ENCODE data around the gene EPS15. TPM values are rescaled to one million over a fixed set of nuclear protein-coding genes. Genes with fewer than 3 reads are reported as not detected.
"Not testable (repeated sequence)": the region's sequence is repeated elsewhere in the genome, so short reads cannot be mapped to it uniquely, and the experiment has no call there.

EPS15 gene
- total RNA-seq, 1 experiment from 2014 or later: 31.5 TPM

DNA sequence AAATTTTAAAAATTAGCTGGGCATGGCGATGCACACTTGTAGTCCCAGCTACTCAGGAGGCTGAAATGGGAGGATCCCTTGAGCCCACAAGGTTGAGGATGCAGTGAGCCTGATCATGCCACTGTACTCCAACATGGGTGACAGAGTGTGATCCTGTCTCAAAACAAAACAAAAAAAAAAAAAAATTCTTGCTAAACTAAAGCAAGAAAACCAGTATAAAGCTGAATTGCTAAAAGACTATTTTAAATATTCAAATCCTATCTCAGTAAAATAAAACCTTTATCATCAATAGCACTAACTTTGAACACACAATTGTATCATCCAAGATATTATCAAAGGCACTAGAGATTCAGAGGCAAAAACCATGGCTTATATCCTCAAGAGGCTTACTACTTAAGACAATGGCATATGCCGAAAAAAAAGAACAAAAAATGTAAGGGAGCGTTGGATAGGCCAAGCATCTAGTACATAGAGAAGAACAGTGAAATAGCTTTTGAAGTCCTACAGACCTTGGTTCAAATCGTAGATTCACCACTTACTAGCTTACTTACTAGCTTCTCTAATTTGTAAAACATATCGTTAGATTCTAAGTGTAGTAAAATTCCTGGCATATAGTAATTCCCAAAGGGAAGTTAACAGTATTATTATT, 3.6 kb downstream of the EPS15 start:
- no peak for DNase-seq (ENCODE audit: low spot score)

DNA sequence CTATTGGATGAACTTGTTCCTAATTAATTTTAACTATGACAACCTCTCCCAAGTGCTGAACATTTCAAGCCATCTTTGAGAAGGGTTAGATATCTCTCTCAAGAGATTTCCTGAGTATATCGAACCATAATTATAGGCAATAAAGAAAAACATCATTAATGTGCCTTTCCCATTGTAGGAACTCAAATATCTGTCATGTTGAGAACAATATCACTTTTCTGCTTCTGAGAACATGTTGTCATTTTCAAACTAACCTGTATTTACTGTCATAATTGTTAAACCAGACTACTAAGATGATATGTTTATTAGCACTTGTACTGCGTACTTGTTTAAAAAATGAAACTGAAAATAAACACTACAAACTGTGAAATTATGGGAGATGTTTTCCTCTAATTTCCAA, 4.3 kb downstream of the EPS15 start:
- no peak for DNase-seq (ENCODE audit: low spot score)

DNA sequence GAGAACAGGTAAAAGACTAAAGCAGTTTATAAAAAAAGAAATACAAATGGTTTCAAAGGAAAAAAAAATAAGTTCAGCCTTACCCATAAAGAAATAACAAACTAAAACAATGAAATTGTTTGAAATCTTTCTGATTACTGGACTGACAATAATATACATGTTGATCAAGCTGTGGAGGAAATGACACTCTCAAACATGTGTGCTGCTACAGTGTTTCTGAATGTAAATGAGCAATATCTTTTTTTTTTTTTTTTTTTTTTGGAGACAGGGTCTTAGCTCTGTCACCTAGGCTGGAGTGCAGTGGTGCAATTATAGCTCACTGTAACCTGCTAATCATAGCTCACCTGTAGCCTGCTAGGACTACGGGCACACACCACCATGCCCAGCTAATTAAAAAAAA, 6.5 kb downstream of the EPS15 start:
- DNase-seq (ENCODE audit: low spot score): no peak

DNA sequence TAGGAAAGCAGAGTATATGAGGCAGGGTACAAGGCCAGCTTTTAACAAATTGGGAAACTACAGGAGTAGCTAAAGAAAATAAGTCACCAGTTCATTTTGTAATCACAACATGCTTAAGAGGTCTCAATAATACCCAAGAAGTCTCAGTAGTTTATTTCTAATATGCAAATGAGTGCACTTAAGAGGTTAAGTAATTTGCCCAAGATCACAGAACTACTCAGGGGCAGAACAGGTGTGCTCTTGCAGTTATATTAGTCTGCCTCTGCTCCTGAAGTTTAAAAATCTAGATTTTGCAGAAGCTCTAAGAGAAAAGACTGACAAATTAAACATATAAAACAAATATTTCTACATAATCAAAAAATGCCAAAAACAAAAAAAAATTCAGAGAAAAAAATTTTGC, 6.9 kb downstream of the EPS15 start:
- DNase-seq (ENCODE audit: low spot score): no peak

DNA sequence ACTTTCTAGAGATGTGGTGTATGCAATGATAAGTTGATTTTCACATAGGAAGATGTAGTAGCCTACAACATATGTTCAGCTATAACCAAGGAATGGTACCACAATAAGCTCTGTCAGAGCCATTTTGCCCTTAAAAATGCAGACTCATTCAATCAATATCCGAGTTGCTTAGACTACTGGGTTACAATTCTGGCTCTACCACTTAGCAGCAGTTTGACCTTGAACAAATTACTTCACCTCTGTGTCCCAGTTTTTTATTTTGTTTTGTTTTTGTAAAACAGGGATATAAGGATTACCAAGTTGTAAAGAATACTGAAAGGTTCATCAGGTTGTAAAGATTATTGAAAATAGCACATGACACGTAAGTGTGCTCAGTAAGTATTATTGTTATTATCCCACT, 9.3 kb downstream of the EPS15 start:
- DNase-seq (ENCODE audit: low spot score): no peak

DNA sequence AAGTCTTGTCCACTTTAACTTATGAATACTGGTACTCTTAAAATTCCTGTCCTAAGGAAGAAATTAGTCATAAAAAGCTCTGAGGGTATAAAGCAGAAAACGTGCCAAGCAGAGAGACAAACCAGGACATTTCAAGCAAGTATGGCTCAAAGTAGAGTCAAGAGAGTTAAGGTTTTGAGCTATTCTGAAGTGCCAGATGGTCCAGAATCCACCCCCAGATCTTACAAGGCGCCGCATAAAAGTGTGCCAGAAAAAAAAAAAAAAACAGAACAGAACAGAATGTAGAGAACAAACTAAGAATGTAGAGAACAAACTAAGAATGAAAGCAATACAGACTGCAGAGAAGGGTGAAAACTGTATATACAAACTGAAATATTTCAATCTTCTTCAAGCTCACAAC, 12.5 kb downstream of the EPS15 start:
- no peak for DNase-seq (ENCODE audit: low spot score)

DNA sequence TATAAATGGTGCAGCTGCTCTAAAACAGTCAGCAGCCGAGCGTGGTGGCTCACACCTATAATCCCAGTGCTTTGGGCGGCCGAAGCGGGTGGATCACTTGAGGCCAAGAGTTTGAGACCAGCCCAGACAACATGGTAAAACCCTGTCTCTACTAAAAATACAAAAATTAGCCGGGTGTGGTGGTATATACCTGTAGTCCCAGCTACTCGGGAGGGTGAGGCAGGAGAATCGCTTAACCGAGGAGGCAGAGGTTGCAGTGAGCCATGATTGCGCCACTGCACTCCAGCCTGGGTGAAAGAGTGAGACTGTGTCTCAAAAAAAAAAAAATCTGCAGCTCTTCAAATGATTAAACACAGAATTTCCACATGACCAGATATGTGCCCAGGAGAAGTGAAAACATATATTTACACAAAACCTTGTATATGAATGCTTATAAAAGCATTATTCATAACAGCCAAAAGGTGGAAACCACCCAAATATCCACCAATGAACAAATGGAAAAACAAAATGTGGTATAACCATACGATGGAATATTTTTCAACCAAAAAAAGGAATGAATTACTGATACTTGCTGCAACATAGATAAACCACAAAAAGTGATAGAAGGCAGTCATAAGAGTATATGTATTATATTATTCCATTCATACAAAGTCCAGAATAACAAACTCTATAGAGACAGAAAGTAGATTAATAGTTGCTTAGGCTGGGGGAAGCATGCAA, 14.1 kb downstream of the EPS15 start:
- no peak for DNase-seq (ENCODE audit: low spot score)

DNA sequence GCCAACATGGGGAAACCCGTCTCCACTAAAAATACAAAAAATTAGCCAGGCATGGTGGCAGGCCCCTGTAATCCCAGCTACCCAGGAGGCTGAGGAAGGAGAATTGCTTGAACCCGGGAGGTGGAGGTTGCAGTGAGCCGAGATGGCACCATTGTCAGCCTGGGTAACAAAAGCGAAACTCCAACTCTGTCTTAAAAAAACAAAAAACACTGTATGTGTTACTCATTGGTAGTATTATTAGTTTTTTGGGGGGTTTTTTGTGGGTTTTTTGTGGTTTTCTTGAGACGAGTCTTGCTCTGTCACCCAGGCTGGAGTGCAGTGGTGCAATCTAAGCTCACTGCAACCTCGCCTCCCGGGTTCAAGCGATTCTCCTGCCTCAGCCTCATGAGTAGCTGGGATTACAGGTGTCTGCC, 17.8 kb downstream of the EPS15 start:
- not testable (repeated sequence) for DNase-seq (ENCODE audit: low spot score)

DNA sequence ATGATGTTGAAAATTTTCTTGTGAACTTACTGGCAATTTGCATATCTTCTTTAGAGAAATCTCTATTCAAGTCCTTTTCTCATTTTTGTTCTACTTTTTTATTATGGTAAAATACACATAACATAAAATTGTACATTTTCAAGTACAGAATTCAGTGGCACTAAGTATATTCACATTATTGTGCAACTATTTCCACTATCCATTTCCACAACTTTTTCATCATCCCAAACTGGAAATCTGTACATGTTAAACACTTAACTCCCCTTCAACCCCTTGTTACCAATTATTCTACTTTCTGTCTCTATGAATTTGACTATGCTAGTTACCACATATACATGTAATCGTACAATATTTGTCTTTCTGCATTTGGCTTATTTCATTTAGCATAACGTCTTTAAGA, 19.4 kb downstream of the EPS15 start:
- no peak for DNase-seq (ENCODE audit: low spot score)

DNA sequence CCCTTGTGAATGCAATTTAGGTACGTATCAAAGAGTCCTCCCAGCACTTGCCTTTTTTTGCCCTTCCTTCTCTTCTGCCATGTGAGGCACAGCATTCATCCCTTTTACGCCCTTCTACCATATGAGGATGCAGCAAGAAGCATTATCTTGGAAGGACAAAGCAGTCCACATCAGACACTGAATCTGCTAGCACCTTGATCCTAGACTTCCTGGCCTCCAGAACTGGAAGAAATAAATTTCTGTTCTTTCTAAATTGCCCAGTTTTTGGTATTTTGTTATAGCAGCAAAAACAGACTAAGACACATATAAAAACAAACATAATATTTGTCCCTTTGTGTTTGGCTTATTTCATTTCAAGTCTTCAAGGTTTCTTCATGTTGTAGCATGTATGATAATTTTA, 20.1 kb downstream of the EPS15 start:
- DNase-seq (ENCODE audit: low spot score): no peak

DNA sequence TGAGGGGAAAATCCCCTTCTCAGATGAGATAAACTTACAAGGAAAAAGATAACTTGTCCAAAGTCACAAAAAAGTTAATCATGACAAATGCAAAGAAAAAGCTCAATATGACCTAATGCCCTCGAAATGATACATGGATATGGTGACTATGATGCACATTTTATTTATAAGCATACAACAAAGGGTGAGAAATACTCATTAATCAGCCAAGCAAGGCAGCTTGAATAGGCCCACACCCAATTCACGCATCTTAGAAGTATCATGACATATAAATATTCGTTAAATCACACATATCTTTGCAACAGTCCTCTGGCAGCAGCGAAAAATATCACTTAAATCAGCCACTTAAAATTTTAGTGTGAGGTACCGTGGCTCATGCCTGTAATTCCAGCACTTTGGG, 21.7 kb downstream of the EPS15 start:
- no peak for DNase-seq (ENCODE audit: low spot score)

DNA sequence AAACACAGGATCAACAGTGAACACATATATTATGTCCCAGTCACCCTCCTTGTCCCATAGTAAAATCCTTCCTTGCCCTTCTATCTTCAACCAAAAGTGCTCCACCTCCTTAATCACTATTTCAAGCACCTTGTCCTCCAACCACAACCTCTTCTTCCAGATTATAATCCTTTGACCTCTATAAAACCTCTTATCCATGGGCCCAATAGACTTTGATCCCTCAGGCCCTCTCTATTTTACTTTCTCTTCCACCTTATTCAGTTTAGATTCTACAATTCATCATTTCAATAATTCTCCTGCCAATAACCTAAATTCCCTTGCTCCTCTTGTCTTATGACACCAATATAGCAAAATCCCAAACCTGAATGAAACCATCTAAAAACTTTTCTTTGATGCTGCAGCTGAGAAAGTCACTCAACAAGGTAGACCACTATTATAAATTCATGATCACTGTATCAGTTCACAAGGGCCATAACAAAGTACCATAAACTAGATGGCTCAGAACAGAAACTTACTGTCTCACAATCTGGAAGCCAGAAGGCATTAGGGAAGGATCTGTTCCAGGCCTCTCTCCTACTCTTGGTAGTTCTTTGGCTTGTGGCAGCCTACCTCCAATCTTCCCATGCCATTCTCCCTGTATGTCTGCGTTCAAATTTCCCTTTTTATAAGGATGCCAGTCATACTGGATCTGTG, 24.8 kb downstream of the EPS15 start:
- no peak for DNase-seq (ENCODE audit: low spot score)

DNA sequence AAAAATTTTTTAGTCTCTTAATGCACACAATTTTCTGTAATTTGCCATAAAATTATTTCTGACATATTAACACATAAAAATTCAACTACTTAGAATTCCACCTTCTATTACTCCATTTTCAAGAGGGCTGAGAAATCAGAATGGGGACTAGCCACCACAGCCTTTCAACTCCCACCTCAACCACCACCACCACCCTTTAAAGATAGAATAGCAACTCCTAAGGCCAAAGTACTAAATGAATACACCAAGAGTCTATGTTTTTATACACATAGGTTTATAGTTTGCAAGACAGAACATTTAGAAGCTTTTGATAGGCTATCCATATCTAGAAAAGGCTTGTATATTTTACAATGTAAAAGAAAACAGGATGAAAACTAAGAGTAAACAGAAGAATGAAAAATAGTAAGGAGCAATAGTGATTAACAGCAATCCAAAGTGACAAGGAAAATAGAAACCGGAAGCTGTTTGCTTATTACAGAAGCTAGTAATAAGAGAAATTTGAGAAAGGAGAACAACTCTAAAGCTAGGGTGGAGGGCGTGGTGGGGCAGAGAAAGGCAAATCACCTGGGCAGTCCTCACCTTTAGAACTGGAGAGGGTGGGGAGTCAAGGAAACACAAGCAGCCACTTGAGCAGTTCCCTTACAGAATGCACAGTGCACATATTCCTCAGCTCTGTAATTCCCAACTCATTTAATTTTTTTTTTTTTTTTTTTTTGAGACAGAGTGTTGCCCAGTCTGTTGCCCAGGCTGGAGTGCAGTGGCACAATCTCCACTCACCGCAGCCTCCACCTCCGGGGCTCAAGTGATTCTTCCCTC, 27.7 kb downstream of the EPS15 start:
- no peak for DNase-seq (ENCODE audit: low spot score)

DNA sequence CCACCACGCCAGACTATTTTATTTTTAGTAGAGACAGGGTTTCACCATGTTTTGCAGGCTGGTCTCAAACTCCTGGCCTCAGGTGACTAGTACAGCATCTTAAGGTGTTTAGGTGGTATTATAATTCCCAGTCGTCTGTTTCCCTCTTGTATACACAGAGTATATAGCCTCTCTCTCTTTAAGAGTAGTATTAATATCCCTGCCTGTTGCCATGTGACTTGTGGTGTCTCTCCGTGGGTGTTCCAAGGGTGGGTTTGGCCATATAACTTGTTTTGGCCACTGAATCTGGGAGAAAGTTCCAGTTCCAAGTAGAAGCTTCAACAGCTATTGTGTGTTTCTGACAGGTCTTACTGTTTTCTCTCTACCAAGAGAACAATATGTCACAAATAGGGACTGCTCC, 29.6 kb downstream of the EPS15 start:
- DNase-seq (ENCODE audit: low spot score): no peak

DNA sequence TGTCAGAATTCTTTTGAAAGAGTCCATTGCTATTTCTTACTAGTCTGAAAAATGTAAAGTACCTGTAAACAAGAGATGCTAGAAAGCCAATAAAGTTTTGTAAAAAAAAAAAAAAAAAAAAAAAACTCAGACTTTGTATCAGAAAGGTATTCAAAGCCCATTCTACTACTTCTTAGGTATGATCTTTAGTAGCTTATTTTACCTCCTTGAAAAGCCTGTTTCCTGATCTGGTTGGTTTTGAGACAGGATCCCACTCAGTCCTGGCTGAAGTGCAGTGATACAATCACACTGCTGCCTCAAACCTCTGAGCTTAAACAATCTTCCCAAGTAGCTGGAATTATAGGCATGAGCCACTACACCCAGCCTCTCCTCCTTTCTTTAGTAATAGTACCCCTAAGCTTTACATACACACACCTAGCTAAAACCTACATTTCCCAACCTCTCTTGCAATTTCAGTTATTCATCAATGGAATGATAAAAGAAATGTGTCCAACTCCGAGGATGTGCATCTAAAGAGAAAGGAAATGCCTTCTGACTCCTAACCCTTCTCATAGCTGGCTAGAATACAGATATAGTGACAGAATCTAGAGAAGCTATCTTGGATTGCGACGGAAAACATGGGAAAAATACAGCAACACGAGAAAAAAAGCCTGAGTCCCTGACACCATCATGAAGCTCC, 30.6 kb downstream of the EPS15 start:
- no peak for DNase-seq (ENCODE audit: low spot score)

DNA sequence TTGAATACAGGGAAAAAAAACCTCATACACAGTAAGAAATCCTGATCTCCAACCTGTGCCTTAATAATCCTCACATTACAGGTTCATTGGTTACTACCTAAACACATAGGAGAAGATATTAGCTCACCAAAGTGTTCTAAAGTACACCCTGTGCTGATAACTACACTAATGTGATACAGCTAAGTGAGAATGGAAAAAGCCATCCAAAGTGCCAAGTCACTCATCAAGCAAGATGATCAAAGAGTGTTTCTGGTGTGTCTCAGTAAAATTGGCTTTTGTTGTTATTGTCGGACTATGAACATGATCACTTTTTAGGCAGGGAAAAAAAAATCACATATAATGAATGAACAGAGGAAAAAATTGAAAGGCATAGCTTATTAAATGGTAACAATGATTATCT, 31.4 kb downstream of the EPS15 start:
- DNase-seq (ENCODE audit: low spot score): no peak

DNA sequence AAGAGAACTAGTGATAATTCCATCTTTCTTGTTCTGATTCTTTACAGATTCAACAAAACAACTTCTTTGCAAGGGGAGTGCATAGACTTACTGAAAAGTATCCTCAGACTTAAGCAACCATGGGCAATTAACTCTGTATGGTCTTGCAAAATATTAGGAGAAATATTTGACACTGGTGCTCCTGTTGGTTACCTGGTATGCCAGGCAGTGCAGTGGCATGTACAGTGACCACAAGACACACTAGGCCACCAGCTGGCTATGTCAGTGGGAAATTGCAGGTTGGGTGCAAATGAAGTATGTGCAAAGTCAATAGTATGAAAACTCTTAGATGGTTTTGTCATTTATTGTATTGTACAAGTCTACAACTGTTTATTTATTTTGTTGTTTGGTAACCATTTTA, 34.5 kb downstream of the EPS15 start:
- DNase-seq (ENCODE audit: low spot score): peak; percentile 35

DNA sequence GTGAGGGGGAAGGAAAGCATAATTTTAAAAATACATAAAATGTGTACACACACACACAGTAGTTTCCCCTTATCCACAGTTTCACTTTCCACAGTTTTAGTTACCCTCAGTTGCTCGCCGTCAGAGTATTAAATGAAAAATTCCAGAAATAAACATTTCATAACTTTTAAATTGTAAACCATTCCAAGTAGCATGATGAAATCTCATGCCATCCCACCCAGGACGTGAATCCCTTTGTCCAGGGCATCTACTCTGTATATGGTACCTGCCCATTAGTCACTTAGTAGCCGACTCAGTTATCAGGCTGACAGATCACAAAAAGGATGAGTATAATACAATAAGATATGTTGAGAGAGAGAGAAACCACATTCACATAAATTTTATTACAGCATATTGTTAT, 36.2 kb downstream of the EPS15 start:
- no peak for DNase-seq (ENCODE audit: low spot score)

DNA sequence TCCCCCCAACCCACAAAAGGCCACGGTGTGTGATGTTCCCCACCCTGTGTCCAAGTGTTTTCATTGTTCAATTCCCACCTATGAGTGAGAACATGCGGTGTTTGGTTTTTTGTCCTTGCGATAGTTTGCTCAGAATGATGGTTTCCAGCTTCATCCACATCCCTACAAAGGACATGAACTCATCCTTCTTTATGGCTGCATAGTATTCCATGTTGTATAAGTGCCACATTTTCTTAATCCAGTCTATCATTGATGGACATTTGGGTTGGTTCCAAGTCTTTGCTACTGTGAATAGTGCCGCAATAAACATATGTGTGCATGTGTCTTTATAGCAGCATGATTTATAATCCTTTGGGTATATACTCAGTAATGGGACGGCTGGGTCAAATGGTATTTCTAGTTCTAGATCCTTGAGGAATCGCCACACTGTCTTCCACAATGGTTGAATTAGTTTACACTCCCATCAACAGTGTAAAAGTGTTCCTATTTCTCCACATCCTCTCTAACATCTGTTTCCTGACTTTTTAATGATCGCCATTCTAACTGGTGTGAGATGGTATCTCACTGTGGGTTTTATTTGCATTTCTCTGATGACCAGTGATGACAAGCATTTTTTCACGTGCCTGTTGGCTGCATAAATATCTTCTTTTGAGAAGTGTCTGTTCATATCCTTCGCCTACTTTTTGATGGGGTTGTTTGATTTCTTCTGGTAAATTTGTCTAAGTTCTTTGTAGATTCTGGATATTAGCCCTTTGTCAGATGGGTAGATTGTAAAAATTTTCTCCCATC, 44.0 kb downstream of the EPS15 start:
- not testable (repeated sequence) for DNase-seq (ENCODE audit: low spot score)

DNA sequence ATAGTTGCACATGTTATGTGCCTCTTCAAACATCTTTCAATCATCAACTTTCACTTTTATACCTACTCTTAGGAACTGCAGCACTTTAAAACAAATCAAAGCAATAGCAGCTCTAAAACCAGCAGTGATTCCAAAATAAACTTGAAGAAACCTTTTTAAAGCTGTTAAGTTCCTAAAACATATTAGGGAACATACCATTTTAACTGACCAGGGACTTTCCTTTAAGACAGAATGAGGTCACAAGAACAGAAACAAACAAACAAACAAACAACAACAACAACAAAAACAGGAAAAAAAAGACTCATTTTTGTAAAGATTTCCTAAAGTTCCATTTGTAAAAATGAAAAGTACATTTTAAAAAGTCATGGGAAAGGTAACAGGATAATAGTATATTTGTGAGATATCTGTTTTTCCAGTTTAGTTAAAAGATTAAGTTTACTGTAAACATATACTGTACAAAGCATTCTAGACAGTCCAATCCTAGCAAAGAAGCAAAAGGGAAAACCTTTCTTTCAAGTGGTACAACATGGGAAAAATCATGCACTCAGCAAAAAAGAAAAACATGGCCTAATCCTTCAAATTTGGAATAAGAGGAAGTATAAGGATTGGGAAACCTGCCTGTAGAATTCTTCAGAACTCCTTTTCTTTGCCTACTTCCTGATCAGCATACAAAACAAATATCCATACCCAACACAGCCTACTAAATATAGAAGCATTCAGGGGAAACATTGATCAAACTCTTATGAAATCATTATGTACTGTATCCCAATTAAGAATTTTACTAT, 45.5 kb downstream of the EPS15 start:
- DNase-seq (ENCODE audit: low spot score): no peak

Measured in H4 (cell line).